Measurements from ENCODE around the gene ADAMTS2. TPM values are rescaled to one million over a fixed set of nuclear protein-coding genes. Genes with fewer than 3 reads are reported as not detected.

The ADAMTS2 gene
- total and polyA plus RNA-seq, 2 of the 4 experiments (the other 2 are of a cell fraction): 19.0 to 58.8 TPM

GRCh38 chr5:179162351-179163235 lies 182.7 kb downstream of the ADAMTS2 start:
- Histone ChIP-seq H2BK120ac (ENCODE audit: low read depth, low read length) (no peak overlapping the region), H3K23ac (ENCODE audit: low read depth, low read length) (no peak overlapping the region), H3K4ac (ENCODE audit: low read depth, low read length) (no peak overlapping the region), H2BK5ac (ENCODE audit: low read depth, low read length, poor library complexity, severe bottlenecking) (no peak overlapping the region), H3K9me1 (ENCODE audit: insufficient read depth, low read length) (peaks cover 3% of the 10 kb centered on the region; the same call in 1 of the 2 replicates), H4K8ac (ENCODE audit: low read depth in 2 of 2, low read length in 2 of 2) (no peak overlapping the region), H3K79me1 (ENCODE audit: low read depth in 1 of 2, low read length in 2 of 2) (peaks cover 0 to 4% of the 10 kb centered on the region in 2 experiments; a peak in 1 of 4 replicates), H3K36me3 (ENCODE audit: control insufficient read depth, insufficient read depth, low read length) (peaks cover 15% of the 10 kb centered on the region), H4K5ac (ENCODE audit: low read depth, low read length) (no peak overlapping the region), H2BK20ac (ENCODE audit: low read depth, low read length) (no peak overlapping the region), H4K20me1 (ENCODE audit: insufficient read depth, low read length) (no peaks in the 10 kb centered on the region), H2BK15ac (ENCODE audit: low read depth, low read length) (no peak overlapping the region), H3K18ac (ENCODE audit: low read depth, low read length) (no peak overlapping the region), H2AFZ (replicated peaks; ENCODE audit: low read length, poor library complexity) (peak overlapping the region; percentile 7), H3K4me3 (ENCODE audit: insufficient read depth, low read depth, low read length) (no peak overlapping the region), H3K56ac (ENCODE audit: extremely low read depth, insufficient read depth, low read length) (no peak overlapping the region), H4K91ac (ENCODE audit: insufficient read depth, low read depth, low read length) (no peak overlapping the region), H3K27ac (ENCODE audit: insufficient read depth, low read length) (no peak overlapping the region), H2AK5ac (ENCODE audit: low read depth, low read length) (no peak overlapping the region), H3K4me1 (ENCODE audit: control insufficient read depth, insufficient read depth, low read length) (no peaks in the 10 kb centered on the region), H2AK9ac (replicated peaks; ENCODE audit: low read depth, low read length, poor library complexity) (no peak overlapping the region), H3K9ac (ENCODE audit: low read depth, low read length) (no peak overlapping the region), H3K14ac (replicated peaks; ENCODE audit: low read depth, low read length) (no peak overlapping the region), H3K4me2 (ENCODE audit: low read depth, low read length) (no peak overlapping the region), H3K27me3 (ENCODE audit: control insufficient read depth, insufficient read depth, low read length) (no peaks in the 10 kb centered on the region), H3K9me3 (ENCODE audit: control insufficient read depth, insufficient read depth, low read length) (no peaks in the 10 kb centered on the region; the same call in 1 of the 2 replicates)
- dilution Hi-C loops (cut with HindIII; ENCODE audit: low sequenced_read_pairs, unreplicated experiment) (no loop called here), intact Hi-C loops (cut with micrococcal nuclease) (no loop called here), in situ Hi-C loops (cut with MboI; ENCODE audit: low sequenced_read_pairs) (loop anchor here (10.0 kb wide), 1 partner anchor 242 kb away; no protein-coding TSS in a partner anchor)
- TF ChIP-seq USF2 (IDR thresholded peaks at IDR 0.05; ENCODE audit: low read depth, low read length) (no peak), SMC3 (IDR thresholded peaks at IDR 0.05; ENCODE audit: low read depth, low read length) (no peak), MAFK (IDR thresholded peaks at IDR 0.05; ENCODE audit: low read depth, low read length) (no peak), POLR2A (IDR thresholded peaks at IDR 0.05; ENCODE audit: low read depth, low read length) (no peak), MAZ (IDR thresholded peaks at IDR 0.05; ENCODE audit: borderline replicate concordance, low read depth, low read length) (no peak), CEBPB (IDR thresholded peaks at IDR 0.05; ENCODE audit: low read depth, low read length) (no peak), NFE2L2 (IDR thresholded peaks at IDR 0.05; ENCODE audit: low read depth, low read length) (no peak), CHD1 (IDR thresholded peaks at IDR 0.05; ENCODE audit: low read depth, low read length) (no peak)
- ChIA-PET POLR2A (ENCODE audit: unreplicated experiment) (no interaction called here), CTCF (no interaction called here)
- DNase-seq (no peak), ATAC-seq (ENCODE audit: low read depth) (no peak)
- BruUV-seq (replicated peaks): no TSS peak
- 95% methylated on average over 13 of the region's 24 CpGs; no CpG with 5 or more reads in 1 of the 2 experiments for WGBS, 2 experiments (ENCODE audit: extremely low coverage in 2 of 2, insufficient read length in 1 of 2)
